Measurements from ENCODE around the gene JARID2. TPM values are rescaled to one million over a fixed set of nuclear protein-coding genes. Genes with fewer than 3 reads are reported as not detected.
A peak's percentile ranks its signal among the peaks of the same experiment; 100 is the strongest.
"Not testable (repeated sequence)": the region's sequence is repeated elsewhere in the genome, so short reads cannot be mapped to it uniquely, and the experiment has no call there.

Gene JARID2
- total RNA-seq, 1 donor, result 9.1 TPM

DNA sequence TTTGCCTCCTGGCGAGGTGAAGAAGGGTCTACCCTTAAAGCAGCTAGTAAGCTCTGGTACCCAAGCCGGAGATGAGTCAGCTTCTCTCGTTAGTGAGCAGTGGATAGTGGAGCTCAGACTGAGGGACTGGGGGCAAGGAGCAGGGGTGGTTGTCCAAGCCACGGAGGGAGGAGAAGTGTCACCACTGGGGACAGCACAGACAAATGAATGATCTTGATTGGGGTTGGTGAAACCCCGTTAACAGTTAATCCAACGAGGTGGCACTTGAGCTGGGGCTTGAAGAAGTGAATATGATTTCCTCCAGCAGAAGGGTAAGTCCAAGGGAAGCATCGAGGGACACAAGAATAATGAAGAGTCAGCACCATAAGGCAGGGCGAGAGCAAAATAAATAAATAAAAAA, 43.0 kb downstream of the JARID2 start:
- no peak overlapping the region for H3K4me3 ChIP-seq (ENCODE audit: low read depth, low read length)
- DNase-seq (ENCODE audit: low read depth), result no peak

DNA sequence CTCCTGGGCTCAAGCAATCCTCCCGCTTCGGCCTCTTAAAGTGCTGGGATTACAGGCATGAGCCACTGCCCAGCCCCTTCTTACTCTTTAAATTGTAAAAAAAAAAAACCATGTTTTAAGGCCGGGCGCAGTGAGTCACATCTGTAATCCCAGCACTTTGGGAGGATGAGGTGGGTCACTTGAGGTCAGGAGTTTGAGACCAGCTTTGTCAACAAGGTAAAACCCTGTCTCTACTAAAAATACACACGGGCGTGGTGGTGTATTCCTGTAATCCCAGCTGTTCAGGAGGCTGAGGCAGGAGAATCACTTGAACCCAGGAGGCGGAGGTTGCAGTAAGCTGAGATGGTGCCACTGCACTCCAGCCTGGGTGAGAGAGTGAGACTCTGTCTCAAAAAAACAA, 43.6 kb downstream of the JARID2 start:
- peak; percentile 87 for DNase-seq (ENCODE audit: low read depth)
- H3K4me3 ChIP-seq (ENCODE audit: low read depth, low read length), result not testable (repeated sequence)

More for the DNA sequence above, 43.0 kb downstream of the JARID2 start:
- TF ChIP-seq, protein P1, sequence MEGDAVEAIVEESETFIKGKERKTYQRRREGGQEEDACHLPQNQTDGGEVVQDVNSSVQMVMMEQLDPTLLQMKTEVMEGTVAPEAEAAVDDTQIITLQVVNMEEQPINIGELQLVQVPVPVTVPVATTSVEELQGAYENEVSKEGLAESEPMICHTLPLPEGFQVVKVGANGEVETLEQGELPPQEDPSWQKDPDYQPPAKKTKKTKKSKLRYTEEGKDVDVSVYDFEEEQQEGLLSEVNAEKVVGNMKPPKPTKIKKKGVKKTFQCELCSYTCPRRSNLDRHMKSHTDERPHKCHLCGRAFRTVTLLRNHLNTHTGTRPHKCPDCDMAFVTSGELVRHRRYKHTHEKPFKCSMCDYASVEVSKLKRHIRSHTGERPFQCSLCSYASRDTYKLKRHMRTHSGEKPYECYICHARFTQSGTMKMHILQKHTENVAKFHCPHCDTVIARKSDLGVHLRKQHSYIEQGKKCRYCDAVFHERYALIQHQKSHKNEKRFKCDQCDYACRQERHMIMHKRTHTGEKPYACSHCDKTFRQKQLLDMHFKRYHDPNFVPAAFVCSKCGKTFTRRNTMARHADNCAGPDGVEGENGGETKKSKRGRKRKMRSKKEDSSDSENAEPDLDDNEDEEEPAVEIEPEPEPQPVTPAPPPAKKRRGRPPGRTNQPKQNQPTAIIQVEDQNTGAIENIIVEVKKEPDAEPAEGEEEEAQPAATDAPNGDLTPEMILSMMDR (IDR thresholded peaks at IDR 0.05; ENCODE audit: insufficient read depth, low read depth, low read length), result no peak

DNA sequence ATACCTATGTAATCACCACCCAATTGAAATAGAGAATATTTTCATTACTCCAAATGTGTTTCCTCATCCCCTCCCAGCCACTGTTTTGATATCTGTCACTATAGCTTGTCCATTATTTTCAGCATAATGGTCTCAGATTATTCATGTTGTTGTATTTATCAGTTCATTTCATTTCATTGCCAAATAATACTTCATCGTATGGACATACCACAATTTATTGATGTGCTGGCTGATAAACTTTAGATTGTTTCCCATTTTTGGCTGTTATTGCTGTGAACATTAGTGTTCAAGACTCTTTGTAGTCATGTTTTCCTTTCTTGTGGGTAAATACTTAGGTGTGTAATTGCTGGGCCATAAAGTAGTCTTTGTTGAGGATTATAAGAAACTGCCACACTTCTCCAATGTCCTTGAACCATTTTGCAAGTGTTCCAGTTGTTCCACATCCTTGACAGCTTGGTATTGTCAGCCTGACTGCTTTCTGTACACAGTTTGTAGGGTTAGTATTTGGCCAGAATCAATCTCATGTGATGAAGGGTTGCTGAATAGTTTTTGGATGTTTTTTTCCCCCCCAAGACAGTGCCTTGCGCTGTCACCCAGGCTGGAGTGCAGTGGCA, 44.3 kb downstream of the JARID2 start:
- no peak for DNase-seq (ENCODE audit: low read depth)
- TF ChIP-seq, protein P1 (IDR thresholded peaks at IDR 0.05; ENCODE audit: insufficient read depth, low read depth, low read length), result no peak
- no peak overlapping the region for H3K4me3 ChIP-seq (ENCODE audit: low read depth, low read length)

DNA sequence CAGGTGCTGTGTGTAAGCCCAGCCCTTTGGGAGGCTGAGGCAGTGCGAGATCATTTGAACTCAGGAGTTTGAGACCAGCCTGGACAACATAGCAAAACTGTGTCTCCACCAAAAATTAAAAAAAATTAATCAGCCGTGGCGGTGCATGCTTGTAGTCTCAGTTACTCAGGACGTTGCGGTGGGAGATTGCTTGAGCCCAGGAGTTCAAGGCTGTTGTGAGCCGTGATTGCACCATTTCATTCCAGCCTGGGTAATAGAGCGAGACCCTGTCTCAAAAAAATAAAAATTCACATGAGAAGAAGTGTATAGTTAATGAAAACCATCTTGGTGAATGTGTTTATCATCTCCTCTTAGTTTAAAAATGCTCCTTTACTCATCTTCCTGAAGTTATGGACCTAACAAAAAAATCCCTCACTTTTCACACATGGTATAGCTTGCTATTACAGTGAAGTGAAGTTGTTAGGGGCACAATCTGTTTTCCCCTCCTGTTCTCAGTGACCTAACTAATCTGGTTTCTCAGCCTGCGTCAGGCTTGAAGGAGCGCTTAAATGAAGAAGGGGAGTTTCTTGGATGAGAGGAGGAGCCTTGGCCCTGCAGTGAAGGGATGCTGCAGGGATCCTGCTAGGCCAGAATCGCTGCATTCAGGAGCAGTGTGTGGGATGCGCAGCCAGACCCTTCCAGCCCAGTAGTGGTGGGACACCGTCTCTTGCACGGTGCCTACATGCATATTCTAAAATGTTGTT, 45.3 kb downstream of the JARID2 start:
- H3K4me3 ChIP-seq (ENCODE audit: low read depth, low read length), result no peak overlapping the region
- DNase-seq (ENCODE audit: low read depth), result no peak
- TF ChIP-seq, protein P1 (IDR thresholded peaks at IDR 0.05; ENCODE audit: insufficient read depth, low read depth, low read length), result no peak

DNA sequence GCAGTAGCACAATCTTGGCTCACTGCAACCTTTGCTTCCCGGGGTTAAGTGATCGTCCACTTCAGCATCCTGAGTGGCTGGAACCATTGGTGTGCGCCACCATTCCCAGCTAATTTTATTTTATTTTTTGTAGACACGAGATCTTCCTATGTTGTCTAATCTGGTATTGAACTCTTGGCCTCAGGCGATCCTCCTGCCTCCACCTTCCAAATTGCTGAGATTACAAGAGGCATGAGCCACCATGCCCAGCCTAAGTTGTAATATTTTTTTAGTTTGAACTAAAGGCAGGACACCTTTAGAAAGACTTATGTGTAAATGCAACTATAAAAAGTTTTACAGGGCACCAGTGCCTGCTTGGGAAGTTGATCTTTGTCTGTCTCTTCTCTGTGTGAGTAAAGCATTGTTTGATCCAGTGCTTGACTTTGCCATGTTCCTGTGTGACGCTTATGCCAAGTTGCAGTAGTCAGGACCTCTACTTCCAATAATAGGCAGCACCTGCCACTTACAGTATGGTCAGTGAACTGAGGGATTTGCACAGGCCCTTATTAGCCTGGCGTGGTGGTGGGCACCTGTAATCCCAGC, 46.9 kb downstream of the JARID2 start:
- TF ChIP-seq, protein P1 (IDR thresholded peaks at IDR 0.05; ENCODE audit: insufficient read depth, low read depth, low read length), result no peak
- no peak for DNase-seq (ENCODE audit: low read depth)
- no peak overlapping the region for H3K4me3 ChIP-seq (ENCODE audit: low read depth, low read length)

DNA sequence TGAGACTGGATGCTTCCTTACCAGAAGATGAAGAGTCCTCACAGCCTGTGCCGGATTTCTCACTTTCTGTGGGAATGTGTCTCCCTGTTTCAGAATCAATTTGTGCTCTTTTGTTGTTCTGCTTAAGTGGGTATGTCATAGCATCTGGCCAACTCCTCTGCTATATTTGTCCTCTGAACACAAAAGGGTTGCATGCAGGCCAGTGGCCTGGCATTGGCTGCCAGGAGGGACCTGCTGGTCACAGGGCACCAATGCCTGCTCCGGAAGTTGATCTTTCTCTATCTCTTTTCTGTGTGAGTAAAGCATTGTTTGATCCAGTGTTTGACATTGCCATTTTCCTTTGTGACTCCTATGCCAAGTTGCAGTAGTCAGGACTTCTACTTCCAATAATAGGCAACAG, 47.8 kb downstream of the JARID2 start:
- DNase-seq (ENCODE audit: low read depth), result no peak
- H3K4me3 ChIP-seq (ENCODE audit: low read depth, low read length), result no peak overlapping the region
- TF ChIP-seq, protein P1 (IDR thresholded peaks at IDR 0.05; ENCODE audit: insufficient read depth, low read depth, low read length), result no peak

DNA sequence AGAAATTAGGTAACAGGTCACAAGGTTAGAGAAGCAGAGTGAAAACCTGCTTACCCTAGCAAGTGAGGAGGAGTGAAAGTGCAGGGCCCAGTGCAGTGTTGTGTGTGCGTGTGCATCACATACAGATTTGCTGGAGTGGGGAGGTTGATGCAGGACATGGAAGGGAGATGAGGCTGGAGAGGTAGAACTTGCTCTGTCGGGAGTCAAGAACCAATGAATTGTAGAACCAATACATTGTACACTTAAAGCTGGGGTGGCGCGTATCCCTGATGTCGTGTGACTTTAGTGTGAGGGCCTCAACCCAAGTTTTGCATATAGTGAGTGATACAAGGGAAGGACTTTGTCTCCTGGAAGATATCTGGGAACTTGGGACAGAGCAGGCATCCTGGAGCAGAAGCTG, 48.6 kb downstream of the JARID2 start:
- no peak overlapping the region for H3K4me3 ChIP-seq (ENCODE audit: low read depth, low read length)
- TF ChIP-seq, protein P1 (IDR thresholded peaks at IDR 0.05; ENCODE audit: insufficient read depth, low read depth, low read length), result no peak
- no peak for DNase-seq (ENCODE audit: low read depth)
